ENCODE data around the gene ZKSCAN1.

GRCh38 chr7:100063376-100063775 lies 48.0 kb downstream of the ZKSCAN1 start:
- TF ChIP-seq YY1 (IDR thresholded peaks at IDR 0.05; ENCODE audit: insufficient read depth, insufficient read length) (no peak), ZNF274 (IDR thresholded peaks at IDR 0.05; ENCODE audit: low read depth, low read length) (no peak), SUZ12 (IDR thresholded peaks at IDR 0.05; ENCODE audit: extremely low read depth, insufficient read depth, insufficient read length) (no peak)
